ENCODE results near the gene GPR139. TPM values are rescaled to one million over a fixed set of nuclear protein-coding genes. Genes with fewer than 3 reads are reported as not detected.

The GPR139 gene
- total RNA-seq, 4 donors from 2014 or later, result not detected

- Histone ChIP-seq H3K36me3 (no peaks in the 10 kb centered on the region), H3K4me3 (no peak overlapping the region), H3K27ac (no peak overlapping the region), H3K9me3 (no peaks in the 10 kb centered on the region), H3K4me1 (no peaks in the 10 kb centered on the region), H3K27me3 (no peaks in the 10 kb centered on the region)
- intact Hi-C loops (cut with DNase I; ENCODE audit: low total_unique reads), result no loop called here
- DNase-seq, result no peak
- TF ChIP-seq CTCF (IDR thresholded peaks at IDR 0.05) (no peak), POLR2A (IDR thresholded peaks at IDR 0.05) (no peak)
Measured at GRCh38 chr16:19997264-19997663, 76.4 kb downstream of the GPR139 start.

- Histone ChIP-seq H3K36me3 (no peaks in the 10 kb centered on the region), H3K4me3 (no peak overlapping the region), H3K9me3 (no peaks in the 10 kb centered on the region), H3K4me1 (no peaks in the 10 kb centered on the region), H3K27me3 (no peaks in the 10 kb centered on the region), H3K27ac (no peak overlapping the region)
- intact Hi-C loops (cut with DNase I; ENCODE audit: low total_unique reads), result no loop called here
- TF ChIP-seq POLR2A (IDR thresholded peaks at IDR 0.05) (no peak), CTCF (IDR thresholded peaks at IDR 0.05) (no peak)
- DNase-seq, result no peak
Measured at GRCh38 chr16:19994466-19995170, 79.1 kb downstream of the GPR139 start.

- no peaks in the 10 kb centered on the region for H3K27me3 ChIP-seq
- H3K27ac ChIP-seq, result no peak overlapping the region
- TF ChIP-seq POLR2A (IDR thresholded peaks at IDR 0.05) (no peak), CTCF (IDR thresholded peaks at IDR 0.05) (no peak)
- H3K4me1 ChIP-seq, result no peaks in the 10 kb centered on the region
- no peak for DNase-seq
- intact Hi-C loops (cut with DNase I; ENCODE audit: low total_unique reads), result no loop called here
- H3K9me3 ChIP-seq, result no peaks in the 10 kb centered on the region
- no peak overlapping the region for H3K4me3 ChIP-seq
- H3K36me3 ChIP-seq, result no peaks in the 10 kb centered on the region
Measured at GRCh38 chr16:19991614-19992013, 82.1 kb downstream of the GPR139 start.

- Histone ChIP-seq H3K9me3 (no peaks in the 10 kb centered on the region), H3K4me1 (no peaks in the 10 kb centered on the region), H3K4me3 (no peak overlapping the region), H3K27me3 (no peaks in the 10 kb centered on the region), H3K36me3 (no peaks in the 10 kb centered on the region), H3K27ac (no peak overlapping the region)
- DNase-seq, result no peak
- intact Hi-C loops (cut with DNase I; ENCODE audit: low total_unique reads), result no loop called here
- TF ChIP-seq POLR2A (IDR thresholded peaks at IDR 0.05), result no peak
- no peak for TF ChIP-seq CTCF (IDR thresholded peaks at IDR 0.05)
Measured at GRCh38 chr16:19984135-19984534, 89.6 kb downstream of the GPR139 start.

Other genes with a start within 250 kb of the GPR139 start
- gene GPRC5B, start 189.0 kb downstream of the GPR139 start, total RNA-seq, result 10 to 100 TPM; 16.5 to 53.0 (median 22.3) TPM

All from uterus (tissue), 4 donors.